GM18909 (cell line): ENCODE data around the gene KIF26B.
"Not testable (repeated sequence)": the region's sequence is repeated elsewhere in the genome, so short reads cannot be mapped to it uniquely, and the experiment has no call there.

Source experiments
- ATAC-seq: cut with Tn5 transposase; IDR thresholded peaks from one replicate; pipeline ENCODE4 v1.9.1; 2021; ENCODE audit warnings: mild to moderate bottlenecking; ENCODE audit not compliant: unreplicated experiment, poor library complexity

The KIF26B gene

GRCh38 chr1:245154429-245155271 is at the start of gene KIF26B:
Gene KIF26B (plus strand): TSS chr1:245154985. CDS start chr1:245155425, 440 bp downstream.
- ATAC-seq, result no peak

GRCh38 chr1:245105042-245105441 is 49.7 kb upstream of the KIF26B start:
- no peak for ATAC-seq

- ATAC-seq, result no peak
Measured at GRCh38 chr1:245105815-245106410, 48.9 kb upstream of the KIF26B start.

GRCh38 chr1:245107776-245108114 is 47.0 kb upstream of the KIF26B start:
- ATAC-seq, result no peak

- ATAC-seq, result no peak
Measured at GRCh38 chr1:245108246-245108645, 46.5 kb upstream of the KIF26B start.

DNA sequence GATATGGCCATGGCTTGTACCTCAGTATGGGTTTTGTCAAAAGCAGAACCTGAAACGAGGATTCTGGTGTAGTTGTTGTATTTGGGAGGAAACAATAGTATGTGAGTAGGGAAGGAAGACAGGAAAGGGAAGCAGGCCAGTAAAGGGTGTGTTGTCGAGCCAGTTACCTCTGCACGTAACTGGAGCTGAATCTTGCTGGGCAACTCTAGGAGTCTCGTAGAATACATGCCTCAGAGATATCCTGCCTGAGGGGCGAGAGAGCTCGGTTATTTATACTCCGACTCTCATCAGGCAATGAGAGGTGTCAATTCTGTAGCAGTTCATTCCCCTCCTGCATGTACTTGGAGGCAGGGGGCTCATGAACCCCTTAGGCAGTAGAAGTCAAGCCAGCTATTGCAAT is 45.9 kb upstream of the KIF26B start:
- ATAC-seq, result no peak

DNA sequence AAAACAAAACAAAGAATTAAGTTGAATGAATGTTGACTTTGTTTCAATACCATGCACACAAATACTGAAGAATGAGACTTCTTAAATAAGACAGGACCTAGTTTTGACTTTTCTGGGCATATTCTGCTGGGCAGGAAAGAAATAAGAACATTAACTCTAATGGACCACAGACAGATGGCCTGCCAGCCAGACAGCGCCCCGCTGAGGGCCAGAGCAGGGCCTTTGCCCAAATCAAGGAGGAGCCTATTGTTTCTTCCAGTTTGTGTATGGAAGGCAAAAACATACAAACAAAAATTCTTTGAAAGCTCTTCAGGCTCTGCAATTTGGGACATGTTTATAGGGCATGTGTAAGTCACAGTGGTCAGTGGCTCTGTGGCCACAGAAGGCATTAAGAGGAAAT is 44.4 kb upstream of the KIF26B start:
- ATAC-seq, result no peak

GRCh38 chr1:245111073-245111472 is 43.7 kb upstream of the KIF26B start:
- ATAC-seq, result no peak

GRCh38 chr1:245113649-245114048 is 41.1 kb upstream of the KIF26B start:
- ATAC-seq, result no peak

DNA sequence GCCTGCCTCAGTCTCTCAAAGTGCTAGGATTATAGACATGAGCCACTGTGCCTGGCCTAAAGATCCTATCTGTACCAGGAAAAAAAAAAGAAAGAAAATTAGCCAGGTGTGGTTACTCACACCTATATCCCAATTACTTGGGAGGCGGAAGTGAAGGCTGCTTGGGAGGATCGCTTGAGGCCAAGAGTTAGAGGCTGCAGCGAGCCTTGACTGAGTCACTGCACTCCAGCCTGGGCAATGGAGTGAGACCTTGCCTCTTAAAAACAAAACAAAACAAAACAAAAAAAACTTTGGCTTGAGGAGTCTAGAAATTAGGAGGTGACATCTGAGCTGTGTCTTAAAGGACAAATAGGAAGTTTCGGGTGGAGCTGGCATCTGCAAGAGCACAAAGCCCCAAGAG is 38.7 kb upstream of the KIF26B start:
- no peak for ATAC-seq

DNA sequence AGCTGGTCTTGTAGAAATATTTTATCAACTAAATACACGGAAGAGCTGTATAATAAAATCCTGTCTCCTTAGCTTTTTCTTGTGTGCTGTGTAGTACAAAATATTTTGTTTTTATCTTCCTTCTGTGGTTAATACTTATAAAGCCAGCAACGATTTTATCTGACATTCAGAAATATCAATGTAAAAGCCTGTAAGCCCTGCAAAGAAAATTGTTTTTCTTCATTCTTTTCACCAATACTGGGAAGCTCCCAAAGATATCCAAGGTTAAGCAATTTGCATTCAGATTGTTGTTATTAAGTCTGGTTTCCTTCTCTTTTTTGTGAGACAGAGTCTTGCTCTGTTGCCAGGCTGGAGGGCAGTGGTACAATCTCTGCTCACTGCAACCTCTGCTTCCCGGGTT is 38.0 kb upstream of the KIF26B start:
- no peak for ATAC-seq

- ATAC-seq, result no peak
Measured at GRCh38 chr1:245118066-245118465, 36.7 kb upstream of the KIF26B start.

DNA sequence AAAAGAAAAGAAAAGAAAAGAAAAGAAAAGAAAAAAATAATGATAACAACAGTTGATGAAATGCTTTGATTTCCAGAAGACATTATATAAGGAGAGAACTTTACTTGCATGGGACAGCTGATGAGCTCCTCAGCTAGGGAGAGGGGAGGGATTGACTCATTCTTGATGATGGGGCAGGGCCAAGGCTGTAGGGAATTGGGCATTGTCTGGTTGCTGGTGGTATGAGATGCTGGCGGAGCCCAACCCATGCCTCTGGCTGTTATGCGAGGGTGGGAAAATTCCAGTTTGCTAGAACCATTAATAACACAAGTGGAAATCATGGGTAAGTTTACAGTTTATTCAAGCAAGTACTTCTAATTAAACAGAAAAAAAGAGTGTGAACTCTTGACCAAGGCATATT is 36.0 kb upstream of the KIF26B start:
- ATAC-seq, result no peak

- no peak for ATAC-seq
Measured at GRCh38 chr1:245121523-245121922, 33.3 kb upstream of the KIF26B start.

- ATAC-seq, result no peak
Measured at GRCh38 chr1:245124241-245124640, 30.5 kb upstream of the KIF26B start.

- no peak for ATAC-seq
Measured at GRCh38 chr1:245124644-245125043, 30.1 kb upstream of the KIF26B start.

DNA sequence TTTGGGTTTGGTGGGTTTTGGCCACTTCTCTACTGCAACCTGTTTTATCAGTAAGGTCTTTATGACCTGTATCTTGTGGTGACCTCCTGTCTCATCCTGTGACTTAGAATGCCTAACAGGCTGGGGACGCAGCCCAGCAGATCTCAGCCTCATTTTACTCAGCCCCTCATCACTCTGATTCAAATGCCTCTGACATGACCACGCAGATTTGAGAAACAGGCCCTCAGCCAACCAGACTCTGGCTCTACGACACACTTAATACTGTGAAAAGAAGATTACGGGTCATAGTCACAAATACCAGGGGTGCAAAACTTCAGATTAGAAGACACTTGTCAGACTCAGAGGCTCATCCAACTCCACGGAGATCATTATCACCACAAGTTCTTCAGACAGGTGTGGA is 28.3 kb upstream of the KIF26B start:
- no peak for ATAC-seq

DNA sequence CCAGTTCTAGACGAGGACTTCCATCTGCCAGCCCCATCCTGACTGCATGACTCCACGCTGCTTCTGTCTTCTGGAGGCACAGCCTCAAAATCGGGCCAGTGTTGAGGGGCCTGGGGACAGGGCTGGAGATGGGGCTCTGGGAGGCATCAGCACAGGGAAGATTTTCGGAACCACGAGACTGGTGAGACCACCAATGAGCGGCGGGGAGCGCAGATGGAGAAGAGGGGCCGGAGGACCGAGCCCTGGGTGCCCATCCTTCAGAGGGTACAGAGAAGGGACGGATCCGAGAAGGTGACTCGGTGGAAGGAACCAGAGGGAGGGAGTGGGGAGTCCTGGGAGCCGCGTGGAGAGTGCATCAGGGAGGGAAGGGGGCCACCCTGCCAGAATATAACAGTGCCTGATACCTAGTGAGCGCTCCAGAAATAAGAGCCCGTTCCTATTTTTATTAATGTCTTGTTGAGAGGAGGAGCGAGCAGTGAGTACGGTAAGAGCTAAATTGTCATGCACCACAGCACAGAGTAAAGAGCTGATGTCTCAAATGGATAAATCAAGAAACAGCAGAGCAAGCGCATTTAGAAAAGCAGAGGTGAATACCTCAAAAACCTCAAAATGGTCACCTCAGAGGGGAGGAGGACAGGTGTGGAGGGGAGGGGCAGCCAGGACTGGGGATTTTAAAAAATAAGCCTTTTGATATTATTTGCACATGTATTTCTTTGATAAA is 26.2 kb upstream of the KIF26B start:
- no peak for ATAC-seq

DNA sequence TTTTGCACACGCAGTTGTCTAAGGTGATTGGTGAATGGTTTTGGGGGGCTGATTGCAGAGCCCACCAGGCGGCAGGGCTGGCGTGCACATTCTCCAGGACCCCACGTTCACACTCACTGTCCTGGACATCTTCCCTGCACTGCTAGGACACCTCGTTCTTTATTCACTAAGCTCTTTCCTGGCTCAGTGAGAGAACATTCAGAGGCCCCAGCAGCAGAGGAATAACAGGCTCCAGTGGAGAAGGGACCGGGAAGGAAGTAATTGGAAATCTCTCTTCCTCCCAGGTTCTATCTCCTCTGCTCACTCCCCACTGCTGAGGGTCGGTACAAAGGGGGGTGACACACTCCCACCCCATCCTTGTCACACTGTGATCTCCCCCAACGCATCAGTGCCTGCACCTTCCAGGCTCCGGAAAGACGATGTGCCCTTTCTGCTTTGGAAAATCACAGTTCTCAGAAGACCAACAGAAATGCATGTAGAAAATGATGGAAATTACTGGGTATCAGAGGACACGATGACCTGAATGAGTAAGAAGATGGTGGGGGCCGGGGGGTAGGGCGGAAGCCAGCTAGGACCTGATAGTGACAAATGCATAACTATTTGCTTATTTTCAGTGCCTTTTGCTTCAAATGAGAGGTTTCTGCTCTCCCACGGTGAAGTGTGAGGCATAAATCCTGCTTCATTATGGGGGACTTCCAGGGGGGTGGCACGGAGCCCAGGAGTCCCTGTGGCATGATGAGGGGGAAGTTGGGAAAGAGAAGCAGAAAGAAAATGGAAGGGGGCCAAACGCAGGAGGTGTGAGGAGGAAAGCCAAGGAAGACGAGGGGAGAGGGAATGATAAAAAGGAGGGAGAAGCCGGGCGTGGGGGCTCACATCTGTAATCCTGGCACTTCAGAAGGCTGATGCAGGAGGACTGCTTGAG is 25.2 kb upstream of the KIF26B start:
- no peak for ATAC-seq

DNA sequence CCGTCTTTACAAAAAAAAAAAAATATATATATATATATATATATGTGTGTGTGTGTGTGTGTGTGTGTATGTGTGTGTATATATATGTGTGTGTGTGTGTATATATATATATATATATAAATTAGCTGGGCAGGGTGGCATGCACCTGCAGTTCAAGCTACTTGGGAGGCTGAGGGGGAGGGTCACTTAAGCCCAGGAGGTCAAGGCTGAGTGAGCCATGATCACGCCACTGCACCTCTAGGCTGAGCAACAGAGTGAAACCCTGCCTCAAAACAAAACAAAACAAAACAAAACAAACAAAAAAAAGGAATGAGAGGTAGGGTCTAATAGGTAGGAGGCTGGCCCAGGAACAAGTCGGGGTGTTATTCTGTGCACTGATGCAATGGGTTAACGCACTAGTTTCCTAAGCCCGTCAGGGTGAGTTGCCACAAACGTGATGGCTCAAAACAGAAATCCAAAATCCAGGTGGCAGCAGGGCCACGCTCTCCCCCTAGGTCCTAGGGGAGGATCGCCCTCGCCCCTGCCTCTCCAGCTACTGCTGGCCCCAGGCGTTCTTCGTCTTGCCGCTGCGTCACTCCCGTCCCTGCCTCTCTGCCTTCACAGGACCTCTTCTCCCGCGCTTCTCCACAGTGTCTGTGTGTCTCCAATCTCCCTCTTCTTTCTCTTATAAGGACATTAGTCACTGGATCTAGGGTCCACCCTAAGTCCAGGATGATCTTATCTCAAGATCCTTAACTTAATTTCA is 24.3 kb upstream of the KIF26B start:
- ATAC-seq, result not testable (repeated sequence)
